ENCODE measurements around the gene CAMSAP3.

The CAMSAP3 gene

GRCh38 chr19:7603919-7604318, 8.3 kb downstream of the CAMSAP3 start:
- Histone ChIP-seq H3K36me3 (ENCODE audit: control insufficient read depth, insufficient read depth, low read length) (no peaks in the 10 kb centered on the region), H3K9ac (no peak overlapping the region), H3K79me2 (no peaks in the 10 kb centered on the region), H2AFZ (no peak overlapping the region), H3K9me3 (ENCODE audit: control insufficient read depth, low read length) (no peaks in the 10 kb centered on the region), H3K4me2 (ENCODE audit: low read length) (no peak overlapping the region), H3K4me1 (peaks cover 6% of the 10 kb centered on the region), H3K27me3 (ENCODE audit: control insufficient read depth, insufficient read depth, low read length) (no peaks in the 10 kb centered on the region), H3K4me3 (ENCODE audit: low read depth, low read length) (no peak overlapping the region), H3K27ac (no peak overlapping the region)
- no peak for TF ChIP-seq CTCF (IDR thresholded peaks at IDR 0.05)

GRCh38 chr19:7605490-7606222, 10.0 kb downstream of the CAMSAP3 start:
- H3K27ac ChIP-seq = no peak overlapping the region
- H3K9ac ChIP-seq = no peak overlapping the region
- H3K4me3 ChIP-seq (ENCODE audit: low read depth, low read length) = no peak overlapping the region
- no peaks in the 10 kb centered on the region for H3K79me2 ChIP-seq
- no peak overlapping the region for H3K4me2 ChIP-seq (ENCODE audit: low read length)
- no peaks in the 10 kb centered on the region for H3K9me3 ChIP-seq (ENCODE audit: control insufficient read depth, low read length)
- no peaks in the 10 kb centered on the region for H3K27me3 ChIP-seq (ENCODE audit: control insufficient read depth, insufficient read depth, low read length)
- no peaks in the 10 kb centered on the region for H3K36me3 ChIP-seq (ENCODE audit: control insufficient read depth, insufficient read depth, low read length)
- peaks cover 6% of the 10 kb centered on the region for H3K4me1 ChIP-seq
- H2AFZ ChIP-seq = no peak overlapping the region
- TF ChIP-seq CTCF (IDR thresholded peaks at IDR 0.05) = no peak

- H3K27ac ChIP-seq = no peak overlapping the region
- peaks cover 6% of the 10 kb centered on the region for H3K4me1 ChIP-seq
- H3K4me2 ChIP-seq (ENCODE audit: low read length) = no peak overlapping the region
- no peak overlapping the region for H3K9ac ChIP-seq
- no peaks in the 10 kb centered on the region for H3K79me2 ChIP-seq
- TF ChIP-seq CTCF (IDR thresholded peaks at IDR 0.05) = no peak
- no peak overlapping the region for H3K4me3 ChIP-seq (ENCODE audit: low read depth, low read length)
- no peaks in the 10 kb centered on the region for H3K9me3 ChIP-seq (ENCODE audit: control insufficient read depth, low read length)
- no peak overlapping the region for H2AFZ ChIP-seq
- no peaks in the 10 kb centered on the region for H3K27me3 ChIP-seq (ENCODE audit: control insufficient read depth, insufficient read depth, low read length)
- no peaks in the 10 kb centered on the region for H3K36me3 ChIP-seq (ENCODE audit: control insufficient read depth, insufficient read depth, low read length)
These were observed 10.6 kb downstream of the CAMSAP3 start for GRCh38 chr19:7606289-7606688.

GRCh38 chr19:7607212-7607873, 11.7 kb downstream of the CAMSAP3 start:
- no peak overlapping the region for H3K4me3 ChIP-seq (ENCODE audit: low read depth, low read length)
- no peak overlapping the region for H3K4me2 ChIP-seq (ENCODE audit: low read length)
- H3K9me3 ChIP-seq (ENCODE audit: control insufficient read depth, low read length) = no peaks in the 10 kb centered on the region
- H3K9ac ChIP-seq = no peak overlapping the region
- H2AFZ ChIP-seq = no peak overlapping the region
- no peaks in the 10 kb centered on the region for H3K79me2 ChIP-seq
- no peak overlapping the region for H3K27ac ChIP-seq
- H3K36me3 ChIP-seq (ENCODE audit: control insufficient read depth, insufficient read depth, low read length) = no peaks in the 10 kb centered on the region
- peaks cover under 1% of the 10 kb centered on the region for H3K4me1 ChIP-seq
- no peaks in the 10 kb centered on the region for H3K27me3 ChIP-seq (ENCODE audit: control insufficient read depth, insufficient read depth, low read length)
- no peak for TF ChIP-seq CTCF (IDR thresholded peaks at IDR 0.05)
